ENCODE data around the gene DOCK11.

The DOCK11 gene

DNA sequence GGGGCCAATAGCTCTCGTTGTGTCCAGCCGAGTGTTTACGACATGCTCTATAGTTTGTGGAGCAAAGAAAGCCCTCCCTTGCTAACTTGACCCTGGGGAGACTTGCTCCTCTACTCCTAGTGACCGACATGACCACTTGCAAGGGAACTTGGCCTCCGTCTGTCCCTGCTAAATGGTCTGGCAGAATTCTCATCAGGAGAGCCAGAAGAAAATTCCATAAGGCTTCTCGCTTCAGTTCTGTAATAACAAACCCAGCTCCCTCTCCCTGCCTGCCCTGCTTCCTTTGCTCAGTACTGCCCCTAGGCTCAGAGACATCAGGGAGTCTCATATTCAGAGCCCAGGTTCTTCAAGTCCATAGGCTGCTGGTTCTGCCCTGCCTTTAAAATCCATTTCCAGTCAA, 13.0 kb downstream of the DOCK11 start:
- no peak for TF ChIP-seq CEBPB (IDR thresholded peaks at IDR 0.05)
- no peak for TF ChIP-seq RAD21 (IDR thresholded peaks at IDR 0.05; ENCODE audit: low read depth)
- no peak for TF ChIP-seq ZBTB7A (IDR thresholded peaks at IDR 0.05; ENCODE audit: low read depth)
- no peak for TF ChIP-seq EP300 (IDR thresholded peaks at IDR 0.05; ENCODE audit: borderline replicate concordance)
- TF ChIP-seq YY1 (IDR thresholded peaks at IDR 0.05; ENCODE audit: low read depth), result no peak
- TF ChIP-seq CREB1 (IDR thresholded peaks at IDR 0.05; ENCODE audit: low read depth), result no peak

DNA sequence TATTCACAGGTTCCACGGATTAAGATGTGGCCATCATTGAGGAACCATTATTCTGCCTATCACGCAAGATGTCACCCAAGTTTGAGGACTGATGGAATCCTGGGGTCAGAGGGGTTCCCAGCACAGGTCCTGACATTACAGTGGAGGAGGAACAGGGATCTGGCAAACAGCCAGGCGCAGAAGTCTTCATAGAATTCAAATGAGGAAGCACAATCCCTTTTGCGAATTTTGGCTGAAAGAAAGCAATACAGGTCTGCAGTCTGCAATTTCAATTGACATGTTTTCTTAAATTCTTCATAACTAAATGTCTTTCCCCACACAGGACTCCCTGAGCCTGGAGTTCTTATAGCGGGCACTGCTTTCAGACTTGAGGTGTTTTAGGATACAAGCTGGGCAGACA, 14.5 kb downstream of the DOCK11 start:
- no peak for TF ChIP-seq CEBPB (IDR thresholded peaks at IDR 0.05)

DNA sequence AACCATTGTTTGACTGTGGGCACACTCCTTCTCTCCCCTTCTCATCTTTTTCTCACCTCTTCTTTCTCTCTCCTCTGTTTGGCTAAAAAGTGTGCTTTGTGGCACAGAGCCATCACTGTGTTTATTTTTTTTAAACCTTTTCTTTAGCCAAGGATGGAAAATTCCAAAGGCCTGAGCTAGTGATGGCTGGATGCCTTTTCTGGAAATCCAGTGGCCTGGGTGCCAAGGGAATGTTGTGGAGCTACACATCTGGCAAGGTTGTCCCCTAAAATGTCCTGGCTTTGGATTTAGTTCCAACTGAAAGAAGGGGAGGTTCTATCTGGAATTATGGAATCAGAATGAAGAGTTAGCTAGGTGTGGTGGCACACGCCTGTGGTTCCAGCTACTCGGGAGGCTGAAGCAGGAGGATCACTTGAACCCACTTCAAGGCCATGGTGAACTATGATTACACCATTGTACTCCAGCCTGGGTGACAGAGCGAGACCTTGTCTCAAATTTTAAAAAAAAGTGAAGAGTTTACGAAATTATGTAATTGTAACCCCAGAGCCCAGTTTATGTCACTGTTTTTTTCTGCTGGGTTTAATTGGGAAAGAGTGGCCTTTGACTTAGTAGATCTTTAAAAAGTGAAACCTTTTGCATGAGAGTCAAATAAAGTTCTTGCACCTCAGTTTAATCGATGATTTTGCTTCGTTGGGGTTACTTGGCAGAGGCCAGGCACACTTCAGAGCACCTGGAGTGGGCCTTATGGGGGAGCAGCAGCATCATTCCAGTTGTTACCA, 17.7 kb downstream of the DOCK11 start:
- TF ChIP-seq TCF12 (IDR thresholded peaks at IDR 0.05; ENCODE audit: low read depth) (no peak), CREB1 (IDR thresholded peaks at IDR 0.05; ENCODE audit: low read depth) (no peak), TEAD4 (IDR thresholded peaks at IDR 0.05) (no peak), YY1 (IDR thresholded peaks at IDR 0.05; ENCODE audit: low read depth) (no peak), EP300 (IDR thresholded peaks at IDR 0.05; ENCODE audit: borderline replicate concordance) (no peak), EGR1 (IDR thresholded peaks at IDR 0.05) (no peak), TAF1 (IDR thresholded peaks at IDR 0.05; ENCODE audit: low read depth) (no peak), RAD21 (IDR thresholded peaks at IDR 0.05; ENCODE audit: low read depth) (no peak), NFIC (IDR thresholded peaks at IDR 0.05) (no peak), ZBTB7A (IDR thresholded peaks at IDR 0.05; ENCODE audit: low read depth) (no peak), CEBPB (IDR thresholded peaks at IDR 0.05) (no peak), FOXM1 (IDR thresholded peaks at IDR 0.05; ENCODE audit: borderline replicate concordance, low read depth) (no peak)
- TF ChIP-seq, protein P1, sequence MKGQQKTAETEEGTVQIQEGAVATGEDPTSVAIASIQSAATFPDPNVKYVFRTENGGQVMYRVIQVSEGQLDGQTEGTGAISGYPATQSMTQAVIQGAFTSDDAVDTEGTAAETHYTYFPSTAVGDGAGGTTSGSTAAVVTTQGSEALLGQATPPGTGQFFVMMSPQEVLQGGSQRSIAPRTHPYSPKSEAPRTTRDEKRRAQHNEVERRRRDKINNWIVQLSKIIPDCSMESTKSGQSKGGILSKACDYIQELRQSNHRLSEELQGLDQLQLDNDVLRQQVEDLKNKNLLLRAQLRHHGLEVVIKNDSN (IDR thresholded peaks at IDR 0.05), result no peak
- TF ChIP-seq, protein P2, sequence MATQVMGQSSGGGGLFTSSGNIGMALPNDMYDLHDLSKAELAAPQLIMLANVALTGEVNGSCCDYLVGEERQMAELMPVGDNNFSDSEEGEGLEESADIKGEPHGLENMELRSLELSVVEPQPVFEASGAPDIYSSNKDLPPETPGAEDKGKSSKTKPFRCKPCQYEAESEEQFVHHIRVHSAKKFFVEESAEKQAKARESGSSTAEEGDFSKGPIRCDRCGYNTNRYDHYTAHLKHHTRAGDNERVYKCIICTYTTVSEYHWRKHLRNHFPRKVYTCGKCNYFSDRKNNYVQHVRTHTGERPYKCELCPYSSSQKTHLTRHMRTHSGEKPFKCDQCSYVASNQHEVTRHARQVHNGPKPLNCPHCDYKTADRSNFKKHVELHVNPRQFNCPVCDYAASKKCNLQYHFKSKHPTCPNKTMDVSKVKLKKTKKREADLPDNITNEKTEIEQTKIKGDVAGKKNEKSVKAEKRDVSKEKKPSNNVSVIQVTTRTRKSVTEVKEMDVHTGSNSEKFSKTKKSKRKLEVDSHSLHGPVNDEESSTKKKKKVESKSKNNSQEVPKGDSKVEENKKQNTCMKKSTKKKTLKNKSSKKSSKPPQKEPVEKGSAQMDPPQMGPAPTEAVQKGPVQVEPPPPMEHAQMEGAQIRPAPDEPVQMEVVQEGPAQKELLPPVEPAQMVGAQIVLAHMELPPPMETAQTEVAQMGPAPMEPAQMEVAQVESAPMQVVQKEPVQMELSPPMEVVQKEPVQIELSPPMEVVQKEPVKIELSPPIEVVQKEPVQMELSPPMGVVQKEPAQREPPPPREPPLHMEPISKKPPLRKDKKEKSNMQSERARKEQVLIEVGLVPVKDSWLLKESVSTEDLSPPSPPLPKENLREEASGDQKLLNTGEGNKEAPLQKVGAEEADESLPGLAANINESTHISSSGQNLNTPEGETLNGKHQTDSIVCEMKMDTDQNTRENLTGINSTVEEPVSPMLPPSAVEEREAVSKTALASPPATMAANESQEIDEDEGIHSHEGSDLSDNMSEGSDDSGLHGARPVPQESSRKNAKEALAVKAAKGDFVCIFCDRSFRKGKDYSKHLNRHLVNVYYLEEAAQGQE (IDR thresholded peaks at IDR 0.05; ENCODE audit: low read depth), result no peak
- TF ChIP-seq, protein P3, sequence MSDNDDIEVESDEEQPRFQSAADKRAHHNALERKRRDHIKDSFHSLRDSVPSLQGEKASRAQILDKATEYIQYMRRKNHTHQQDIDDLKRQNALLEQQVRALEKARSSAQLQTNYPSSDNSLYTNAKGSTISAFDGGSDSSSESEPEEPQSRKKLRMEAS (IDR thresholded peaks at IDR 0.05), result no peak

DNA sequence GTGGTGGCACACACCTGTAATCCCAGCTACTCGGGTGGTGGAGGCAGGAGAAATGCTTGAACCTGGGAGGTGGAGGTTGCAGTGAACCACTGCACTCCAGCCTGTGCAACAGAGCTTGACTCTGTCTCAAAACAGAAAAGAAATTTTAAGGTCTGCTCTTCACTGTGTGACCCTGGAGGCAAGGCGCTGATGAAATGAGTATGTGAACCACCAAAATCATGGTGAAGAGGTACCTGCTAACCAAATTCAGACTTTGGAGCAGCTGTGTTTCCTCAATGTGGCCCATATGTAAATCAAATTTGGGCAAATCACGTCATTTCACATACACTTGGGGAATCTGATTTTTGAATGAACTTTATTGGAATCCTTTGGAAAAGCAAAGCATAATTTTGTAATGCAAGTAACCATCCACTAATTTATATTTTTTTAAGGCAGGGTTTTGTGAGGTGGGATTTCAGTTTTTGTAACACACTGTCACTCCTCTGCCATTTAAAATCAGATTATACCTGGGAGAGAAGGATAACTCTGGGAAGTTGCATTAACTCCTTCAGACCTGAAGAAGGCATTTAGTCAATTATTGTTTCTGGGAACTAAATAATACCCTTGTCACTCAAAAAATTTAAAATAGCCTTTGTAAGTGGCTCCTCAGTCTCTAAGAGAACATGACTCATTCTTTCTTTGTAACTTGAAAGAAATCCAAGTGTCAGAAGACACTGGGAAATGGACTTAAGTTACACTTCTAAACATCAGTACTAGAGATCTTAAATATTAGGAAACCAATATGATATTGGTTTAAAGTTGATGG, 24.0 kb downstream of the DOCK11 start:
- TF ChIP-seq EGR1 (IDR thresholded peaks at IDR 0.05) (no peak), TAF1 (IDR thresholded peaks at IDR 0.05; ENCODE audit: low read depth) (no peak), RAD21 (IDR thresholded peaks at IDR 0.05; ENCODE audit: low read depth) (no peak), FOXM1 (IDR thresholded peaks at IDR 0.05; ENCODE audit: borderline replicate concordance, low read depth) (no peak), ZBTB7A (IDR thresholded peaks at IDR 0.05; ENCODE audit: low read depth) (no peak), TEAD4 (IDR thresholded peaks at IDR 0.05) (no peak)
- TF ChIP-seq, protein P2 (IDR thresholded peaks at IDR 0.05; ENCODE audit: low read depth), result no peak

DNA sequence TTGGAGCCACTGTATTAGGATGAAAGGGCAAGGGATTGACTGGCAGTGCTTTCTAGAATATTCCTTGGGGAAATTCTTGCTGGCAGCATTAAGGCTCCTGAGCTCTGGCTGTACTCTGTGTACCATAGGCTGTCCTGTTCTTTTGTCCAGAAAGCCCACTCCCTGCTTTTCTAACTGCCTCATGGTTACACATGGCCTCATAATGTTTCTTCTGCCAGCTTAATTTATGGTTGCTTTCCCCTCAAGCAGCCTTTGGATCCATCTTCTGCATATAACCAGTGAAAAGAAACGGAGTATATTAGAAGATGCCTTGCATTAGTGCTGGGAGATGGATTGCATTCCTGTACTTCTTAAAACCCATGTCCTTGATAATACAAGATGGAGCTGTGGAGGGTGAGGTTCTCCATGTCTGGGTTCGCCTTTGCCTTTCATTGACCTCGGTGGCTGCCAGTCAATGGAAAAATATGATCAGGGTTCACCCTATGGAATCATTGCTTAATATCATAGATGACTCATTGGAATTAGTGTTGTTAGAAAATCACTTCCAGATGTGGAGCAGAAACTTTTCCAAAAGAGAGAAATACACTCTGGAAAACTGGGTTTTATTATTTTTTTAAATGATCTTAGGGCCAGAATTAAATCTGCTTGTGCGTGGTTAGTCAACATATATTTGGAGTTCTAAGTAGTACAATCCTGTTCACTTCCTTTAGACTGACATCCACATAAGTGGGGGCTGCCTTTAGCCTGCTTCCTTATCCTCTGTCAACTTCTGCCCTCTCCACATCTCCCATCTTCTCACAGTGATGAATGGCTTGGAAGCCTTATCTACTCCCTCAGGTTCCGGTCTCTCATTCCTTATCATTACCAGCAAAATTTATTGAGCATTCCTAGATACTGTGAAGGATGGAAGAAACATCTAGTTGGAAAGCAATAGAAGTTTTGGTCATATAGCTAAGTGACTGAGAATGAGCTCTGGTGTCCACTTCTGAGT, 24.9 kb downstream of the DOCK11 start:
- TF ChIP-seq TEAD4 (IDR thresholded peaks at IDR 0.05), result no peak
- no peak for TF ChIP-seq CREB1 (IDR thresholded peaks at IDR 0.05; ENCODE audit: low read depth)
- TF ChIP-seq RAD21 (IDR thresholded peaks at IDR 0.05; ENCODE audit: low read depth), result no peak
- TF ChIP-seq, protein P1 (IDR thresholded peaks at IDR 0.05), result no peak
- no peak for TF ChIP-seq EGR1 (IDR thresholded peaks at IDR 0.05)
- TF ChIP-seq, protein P3 (IDR thresholded peaks at IDR 0.05), result no peak
- no peak for TF ChIP-seq ZBTB7A (IDR thresholded peaks at IDR 0.05; ENCODE audit: low read depth)
- no peak for TF ChIP-seq YY1 (IDR thresholded peaks at IDR 0.05; ENCODE audit: low read depth)
- TF ChIP-seq TCF12 (IDR thresholded peaks at IDR 0.05; ENCODE audit: low read depth), result no peak
- no peak for TF ChIP-seq TAF1 (IDR thresholded peaks at IDR 0.05; ENCODE audit: low read depth)
